Activated CD4-positive, alpha-beta T cell treated with anti-CD3 and anti-CD28 coated beads, Interleukin-2, amount 50 U/mL, for 16 hours (primary cell): ENCODE data around the gene FOXP1.

Experiments
- DNase-seq: peaks from one replicate; pipeline ENCODE4 v3.0.0-alpha.2; 2020

The FOXP1 gene

DNA sequence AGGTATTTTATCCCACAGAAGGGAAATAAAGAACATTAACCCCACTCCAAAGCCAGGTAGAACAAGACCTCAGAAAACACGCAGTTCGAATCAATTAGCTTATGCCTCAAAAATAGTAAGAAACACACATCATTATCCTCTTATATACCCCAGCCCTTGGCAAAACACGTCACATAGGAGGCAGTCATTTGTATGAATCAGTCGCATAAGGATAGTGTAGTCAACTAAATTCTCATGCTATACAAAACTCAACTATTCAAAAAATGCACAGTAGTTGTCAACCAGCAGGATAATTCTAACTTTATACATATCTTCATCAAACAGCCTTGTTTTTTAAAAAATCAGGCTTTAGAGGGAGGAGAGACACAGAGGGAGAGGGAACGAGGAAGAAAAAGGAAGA lies 298.4 kb downstream of the FOXP1 start:
- DNase-seq = no peak

DNA sequence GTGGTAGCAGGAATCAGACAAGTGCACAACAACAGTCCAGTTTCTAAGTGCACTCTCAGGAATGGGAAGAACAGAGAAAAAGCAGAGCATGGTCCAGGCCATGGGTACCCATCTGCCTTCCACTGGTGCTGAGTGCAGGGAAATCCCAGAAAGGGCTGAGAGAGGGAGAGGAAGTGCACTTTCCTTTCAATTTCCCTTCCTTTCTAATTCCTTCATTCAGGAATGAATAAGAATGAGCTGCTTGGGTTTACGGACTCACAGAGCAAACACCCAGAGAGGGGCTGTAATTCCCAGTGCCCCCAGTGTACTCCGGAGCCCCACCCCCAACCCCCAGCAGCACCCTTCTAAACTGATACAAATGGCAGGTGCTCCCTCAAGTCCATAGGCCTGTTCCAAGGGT lies 300.6 kb downstream of the FOXP1 start:
- no peak for DNase-seq

DNA sequence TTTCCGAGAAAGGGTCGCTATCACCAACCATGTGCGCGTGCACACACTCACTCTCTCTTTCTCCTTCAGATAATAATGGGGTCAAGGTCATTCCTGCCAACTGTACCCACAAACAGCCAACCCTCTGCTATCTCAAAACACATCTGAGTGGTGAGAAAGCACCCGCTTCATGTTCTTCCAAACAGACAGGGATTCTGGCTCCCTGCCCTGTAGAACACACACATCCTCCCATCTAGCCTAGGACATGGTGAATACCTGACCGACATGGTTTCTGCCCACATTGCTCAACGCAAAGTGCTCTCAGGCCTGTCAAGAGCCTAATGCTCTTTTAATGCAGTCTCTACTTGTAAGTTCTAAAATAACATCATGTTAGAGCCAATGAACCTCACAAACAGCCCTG lies 302.2 kb downstream of the FOXP1 start:
- no peak for DNase-seq

DNA sequence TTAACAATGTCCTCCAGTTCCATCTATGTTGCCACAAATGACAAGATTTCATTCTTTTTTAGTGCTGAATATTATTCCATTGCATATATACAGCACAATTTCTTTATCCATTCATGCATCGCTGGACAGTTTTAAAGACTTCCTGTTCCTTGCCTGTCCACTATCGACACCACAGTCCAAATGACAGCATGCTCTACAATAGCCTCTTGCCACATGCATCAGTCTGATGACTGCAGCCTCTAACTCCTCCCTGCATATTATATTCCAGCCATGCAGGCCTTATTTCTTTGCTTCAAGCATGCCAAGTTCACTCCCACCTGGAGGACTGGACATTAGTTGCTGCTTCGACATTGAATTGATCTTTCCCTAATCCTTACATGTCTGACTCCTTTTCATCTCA lies 306.2 kb downstream of the FOXP1 start:
- no peak for DNase-seq

DNA sequence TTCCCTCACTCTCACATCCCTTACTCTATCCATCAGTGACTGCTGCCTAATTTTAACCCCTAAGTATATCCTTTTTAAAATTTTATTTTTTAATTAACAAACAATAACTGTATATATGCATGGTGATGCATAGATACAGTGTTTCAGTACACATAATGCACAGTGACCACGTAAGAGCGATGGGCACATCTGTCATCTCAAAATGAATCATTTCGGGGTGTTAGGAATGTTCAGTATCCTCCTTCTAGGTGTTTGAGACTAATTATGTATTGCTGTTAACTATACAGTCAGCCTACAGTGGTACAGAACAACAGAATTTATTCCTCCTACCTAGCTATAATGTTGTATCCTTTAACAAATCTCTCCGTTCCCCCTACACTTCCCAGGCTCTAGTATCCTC lies 307.0 kb downstream of the FOXP1 start:
- DNase-seq = no peak

DNA sequence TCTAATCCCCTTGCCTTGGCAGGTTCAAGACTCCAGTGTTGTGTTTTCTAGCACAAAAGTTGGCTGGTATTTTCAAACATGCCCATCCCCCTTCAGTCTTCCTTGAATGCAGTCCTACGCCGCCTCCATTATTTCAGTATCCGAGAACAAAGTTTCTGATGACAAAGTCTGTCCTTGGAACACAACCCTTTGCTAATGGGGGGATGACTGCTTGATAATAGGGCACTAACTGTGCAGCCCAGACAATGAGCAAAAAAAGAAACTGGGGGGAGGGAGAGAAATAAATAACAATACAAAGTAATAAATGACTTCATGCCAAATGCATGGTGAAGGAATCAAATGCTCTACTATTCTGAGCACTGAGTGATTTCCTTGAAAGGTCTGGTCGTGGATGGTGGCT lies 310.1 kb downstream of the FOXP1 start:
- DNase-seq = no peak

DNA sequence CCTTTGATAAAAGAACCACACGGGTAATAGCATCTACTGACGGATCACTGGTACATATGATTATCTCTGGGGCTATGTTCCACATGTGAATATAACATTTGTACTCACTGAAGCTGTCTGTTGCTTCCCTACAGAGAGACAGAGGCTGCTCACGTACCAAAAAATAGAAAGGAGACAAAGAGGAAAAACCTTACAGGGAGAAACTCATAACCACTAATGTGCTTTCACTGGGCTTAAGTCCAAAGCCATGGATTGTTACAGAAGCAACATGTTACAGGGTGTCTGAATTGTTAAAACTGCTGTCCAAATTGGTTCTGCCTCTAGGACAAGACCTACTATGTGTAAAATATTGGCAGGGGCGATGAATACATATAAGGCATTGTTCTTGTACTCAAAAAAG lies 311.9 kb downstream of the FOXP1 start:
- DNase-seq = no peak

DNA sequence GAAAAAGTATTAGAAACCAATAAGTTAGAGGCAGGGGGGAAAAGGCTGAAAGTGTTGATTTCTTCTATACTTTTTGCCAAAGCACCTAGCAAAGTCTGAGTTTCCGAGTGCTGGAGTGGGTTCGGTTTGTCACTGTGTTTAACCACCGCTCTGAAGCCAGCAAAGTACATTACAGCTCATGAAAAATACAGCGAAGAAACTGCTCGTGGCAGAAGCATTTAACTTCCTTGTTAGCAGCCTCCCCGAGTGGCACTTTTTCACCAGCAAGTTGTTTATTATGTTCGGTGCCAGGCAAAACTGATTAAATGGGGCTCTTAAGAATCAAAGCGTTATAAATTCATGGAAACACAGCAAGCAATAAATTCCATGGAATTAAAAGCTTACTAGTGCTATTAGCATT lies 313.6 kb downstream of the FOXP1 start:
- no peak for DNase-seq

DNA sequence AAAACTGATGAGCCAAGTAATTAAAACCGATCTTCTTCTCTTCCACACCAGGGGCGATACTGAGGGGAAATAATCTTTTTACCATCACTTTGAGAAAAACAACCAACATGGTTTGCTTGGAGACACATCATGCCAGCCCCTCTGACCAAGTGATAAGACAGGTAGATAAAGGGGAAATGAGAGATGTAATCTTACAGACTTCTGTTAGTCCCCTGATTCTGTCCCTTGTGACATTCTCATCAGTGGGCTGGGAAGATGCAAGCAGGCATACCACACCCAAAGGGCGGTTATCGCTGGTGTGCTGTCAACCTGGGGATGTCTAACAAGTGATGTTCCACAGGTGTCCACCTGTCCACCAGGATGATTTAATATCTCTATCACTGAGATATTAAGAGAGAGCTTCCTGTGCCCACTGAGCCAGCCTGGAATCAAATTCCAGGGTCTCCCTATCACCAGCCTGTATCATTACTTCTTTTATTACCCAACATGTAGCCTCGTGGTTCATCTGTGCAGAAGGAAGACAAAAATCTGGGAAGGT lies 315.0 kb downstream of the FOXP1 start:
- DNase-seq = no peak

DNA sequence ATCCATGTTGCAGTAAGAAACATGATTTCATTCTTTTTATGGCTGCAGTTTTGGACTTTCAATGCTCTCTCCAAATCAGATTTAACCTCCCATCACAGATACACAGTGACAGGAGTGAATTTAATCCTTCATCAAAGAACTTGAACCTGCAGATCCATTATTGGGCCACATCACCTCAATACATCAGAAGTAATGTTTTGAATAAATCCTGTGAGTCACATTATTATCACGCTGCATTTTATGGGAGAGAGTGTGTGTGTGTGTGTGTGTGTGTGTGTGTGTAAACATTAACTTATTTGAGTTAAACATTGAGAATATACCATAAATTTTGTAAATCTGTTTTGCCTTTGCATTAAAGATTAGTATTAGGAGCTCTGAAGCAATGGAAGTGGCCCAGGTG lies 316.7 kb downstream of the FOXP1 start:
- DNase-seq = no peak

DNA sequence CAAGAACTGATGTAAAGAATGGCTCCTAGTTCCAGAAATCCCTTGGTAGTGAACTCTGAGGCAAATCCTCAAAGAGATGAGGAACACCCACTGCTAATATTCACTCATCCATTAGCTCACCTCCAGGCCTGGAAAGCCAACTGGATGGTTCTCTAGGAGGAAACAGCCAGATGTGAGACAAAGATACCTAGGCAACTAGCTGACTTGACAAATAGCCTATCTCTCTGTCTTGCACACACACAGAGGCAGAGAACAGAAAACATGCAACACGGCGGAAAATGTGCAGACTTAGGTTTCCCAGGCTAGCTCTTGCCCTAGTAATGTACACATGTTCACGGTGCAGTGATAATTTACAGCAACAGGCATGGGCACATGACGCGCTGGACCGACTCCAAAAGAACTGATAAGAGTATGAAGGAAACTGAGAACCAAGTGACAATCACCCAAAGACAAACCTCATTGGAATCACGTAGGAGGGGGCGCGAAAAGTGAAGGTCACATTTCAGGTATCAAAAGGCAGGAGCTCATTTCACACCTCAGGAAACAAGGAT lies 318.1 kb downstream of the FOXP1 start:
- DNase-seq = no peak

DNA sequence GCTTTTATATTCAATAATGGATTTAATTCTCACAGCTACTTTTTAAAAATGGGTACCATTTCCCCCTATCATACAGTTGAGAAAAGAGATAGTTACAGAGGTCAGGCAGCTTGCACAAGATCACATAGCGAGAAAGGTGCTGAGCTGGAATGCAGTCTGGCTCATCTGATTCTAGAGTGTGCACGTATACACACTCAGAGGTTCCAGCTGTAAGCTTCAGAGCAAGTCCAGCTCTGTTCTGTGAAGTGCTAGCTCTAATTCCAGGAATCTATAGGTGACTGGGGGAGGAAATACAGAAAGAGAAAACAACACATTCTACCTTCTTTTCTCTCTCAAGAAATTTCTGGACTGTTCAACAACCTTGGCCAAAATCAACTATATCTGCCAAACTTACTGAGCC lies 318.7 kb downstream of the FOXP1 start:
- no peak for DNase-seq

DNA sequence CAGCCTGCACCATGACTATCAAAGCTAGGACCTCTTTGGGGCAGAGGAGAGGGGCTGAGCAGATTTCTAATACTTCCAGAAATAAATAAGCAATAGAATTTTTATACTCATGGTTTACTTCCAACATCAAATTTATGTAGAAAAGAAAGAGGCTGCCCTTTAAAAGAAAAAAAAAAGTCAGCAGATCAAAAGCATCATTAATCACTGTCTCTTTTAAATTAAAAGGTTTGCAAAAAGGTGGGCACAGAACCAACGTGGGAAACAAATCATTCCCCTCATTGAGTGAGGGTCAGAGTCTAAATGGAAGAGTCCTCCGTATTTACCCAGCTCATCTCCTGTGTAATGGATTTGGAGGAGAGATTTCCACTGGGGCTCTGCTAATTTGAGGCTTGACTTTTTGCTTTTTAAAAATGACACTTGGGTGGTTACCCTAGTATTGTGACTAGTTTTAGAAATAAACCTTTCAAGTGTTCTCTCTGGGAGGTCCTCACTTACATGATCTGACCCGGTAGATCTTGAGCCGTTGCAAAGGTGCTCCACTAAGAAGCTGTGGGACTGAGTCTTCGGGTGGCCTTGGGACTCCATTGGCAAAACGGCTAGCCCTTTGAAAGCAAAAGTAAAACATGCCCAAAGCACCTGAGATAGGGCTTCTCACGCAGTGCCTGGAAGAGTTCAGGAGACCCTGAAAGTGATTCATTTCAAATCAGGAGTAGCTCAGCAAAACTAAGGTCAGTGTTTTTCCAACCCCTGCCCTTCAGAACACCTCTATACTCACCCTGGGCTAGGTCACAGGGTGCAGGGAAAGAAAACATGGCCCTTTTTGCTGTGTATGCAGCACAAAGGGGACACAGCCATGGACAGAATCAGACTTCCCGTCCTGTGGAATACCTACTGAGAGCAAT lies 320.9 kb downstream of the FOXP1 start:
- DNase-seq = no peak

DNA sequence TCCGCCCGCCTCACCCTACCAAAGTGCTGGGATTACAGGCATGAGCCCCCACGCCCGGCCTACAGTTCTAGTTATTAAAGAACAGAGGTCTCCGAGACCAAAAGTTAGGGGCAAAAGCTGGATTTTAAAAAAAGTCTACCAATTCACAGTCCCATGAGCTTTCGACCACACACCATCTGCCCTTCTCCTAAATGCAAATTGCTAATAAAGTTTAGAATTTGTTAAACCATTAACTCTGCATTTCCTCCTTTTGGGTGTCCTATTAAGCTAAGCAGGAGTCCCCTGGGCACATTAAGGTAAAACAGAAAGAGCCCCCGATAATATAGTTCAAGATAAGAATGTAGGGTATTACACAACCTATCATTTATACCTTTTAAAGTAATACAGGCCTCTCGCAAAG lies 322.7 kb downstream of the FOXP1 start:
- no peak for DNase-seq

DNA sequence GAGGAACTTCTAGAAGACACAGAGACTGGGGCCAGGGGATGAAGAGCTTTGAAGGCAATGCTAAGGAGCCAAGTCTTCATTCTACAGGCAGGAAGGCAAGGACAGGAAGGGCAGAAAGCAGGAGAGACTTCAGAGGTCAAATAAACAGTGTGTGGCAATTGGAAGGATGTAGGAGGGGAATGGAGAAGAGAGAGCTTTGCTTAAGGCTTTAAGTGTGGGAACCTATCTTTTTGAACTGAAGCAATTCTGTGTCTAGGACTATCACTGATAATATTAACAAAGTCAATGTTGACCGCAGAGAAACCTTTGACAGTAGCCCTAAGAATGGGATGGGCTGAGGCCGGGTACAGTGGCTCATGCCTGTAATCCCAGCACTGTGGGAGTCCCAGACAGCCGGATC lies 325.0 kb downstream of the FOXP1 start:
- DNase-seq = no peak

DNA sequence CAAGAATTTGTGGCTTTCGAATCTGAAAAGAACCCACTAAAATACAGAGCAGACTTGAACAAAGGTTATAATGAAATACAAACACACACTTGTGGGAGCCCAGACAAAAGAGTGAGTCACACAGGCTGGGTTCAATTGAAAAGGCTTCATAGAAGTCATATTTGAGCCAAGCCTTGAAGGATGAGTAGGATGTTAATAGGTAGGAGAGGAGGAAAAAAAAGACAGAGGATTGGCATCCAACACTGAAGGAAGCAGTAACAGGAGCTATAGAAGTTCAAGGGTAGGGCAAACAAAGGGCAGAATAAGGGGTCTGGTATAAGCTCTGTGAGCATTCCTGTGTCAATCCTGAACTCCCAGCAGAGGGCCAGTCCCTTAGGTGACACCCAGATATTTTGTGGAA lies 325.4 kb downstream of the FOXP1 start:
- no peak for DNase-seq

DNA sequence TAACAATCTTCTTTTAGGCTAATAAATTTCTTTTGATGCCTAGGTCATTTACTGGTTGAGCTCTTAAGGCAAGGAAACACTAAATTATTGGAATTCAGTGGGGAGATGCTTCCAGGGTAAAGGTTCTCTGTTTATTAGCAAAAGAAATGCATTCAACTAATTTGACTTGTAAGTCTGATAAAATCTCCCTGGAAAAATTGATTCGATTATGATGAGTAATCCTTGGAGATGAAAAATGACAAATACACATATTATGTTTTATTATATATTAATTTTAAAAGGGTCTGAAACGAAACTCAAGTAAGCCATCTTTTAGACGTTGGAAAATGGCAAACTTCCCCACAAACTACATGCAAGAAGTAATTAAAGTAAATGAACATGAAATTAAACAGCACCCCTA lies 328.0 kb downstream of the FOXP1 start:
- DNase-seq = no peak

DNA sequence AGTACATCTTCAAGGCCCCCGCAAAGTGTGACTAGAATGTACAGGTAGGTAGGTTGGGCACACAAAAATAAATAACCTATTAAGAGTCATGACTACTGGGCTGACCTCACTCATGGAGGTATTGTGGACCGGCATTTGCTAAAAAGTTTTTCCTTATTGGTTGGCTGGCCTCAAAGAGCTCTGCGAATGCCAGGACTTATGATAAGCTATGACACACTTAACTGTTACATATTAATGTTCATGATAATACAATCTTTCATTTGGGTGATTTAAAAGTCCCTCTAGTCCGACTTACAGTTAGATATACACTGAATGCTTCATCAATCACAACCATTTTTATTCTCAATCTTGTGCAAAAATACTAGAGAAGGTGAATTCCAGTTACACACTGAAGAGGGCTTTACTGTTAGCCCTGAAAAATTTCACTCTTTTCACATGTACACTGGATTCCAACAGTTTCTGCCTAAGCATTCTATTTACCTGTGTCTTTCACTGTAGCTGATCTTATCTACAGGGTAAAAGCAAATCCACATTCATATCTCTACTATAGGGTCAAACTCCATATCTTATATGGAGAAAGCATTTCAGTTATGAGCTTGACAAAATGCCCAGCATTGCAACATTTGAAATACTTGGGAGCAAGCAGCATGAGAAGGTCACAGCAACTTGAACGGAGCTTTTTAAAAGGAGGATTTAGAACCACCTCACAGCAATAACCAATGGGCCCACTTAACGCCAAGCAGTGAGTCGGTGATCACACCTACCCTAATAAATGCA lies 329.1 kb downstream of the FOXP1 start:
- DNase-seq = no peak

DNA sequence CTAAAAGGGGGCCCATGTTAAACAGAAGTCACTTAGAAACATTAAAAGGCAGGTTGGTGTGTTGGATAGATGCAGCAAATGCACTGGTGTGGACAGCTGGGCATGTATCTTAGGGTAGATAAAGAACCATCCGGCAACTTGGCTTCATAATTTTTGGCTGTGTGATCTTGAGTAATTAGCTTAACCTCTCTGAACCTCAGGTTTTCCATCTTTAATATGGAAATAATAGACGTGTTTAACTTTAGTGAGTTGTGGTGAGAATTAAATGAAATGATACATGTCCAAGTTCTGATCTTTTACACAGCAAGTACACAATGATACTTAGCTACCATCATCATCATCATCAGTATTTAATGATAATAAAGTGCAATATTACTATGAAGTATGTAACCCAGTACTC lies 330.4 kb downstream of the FOXP1 start:
- no peak for DNase-seq

DNA sequence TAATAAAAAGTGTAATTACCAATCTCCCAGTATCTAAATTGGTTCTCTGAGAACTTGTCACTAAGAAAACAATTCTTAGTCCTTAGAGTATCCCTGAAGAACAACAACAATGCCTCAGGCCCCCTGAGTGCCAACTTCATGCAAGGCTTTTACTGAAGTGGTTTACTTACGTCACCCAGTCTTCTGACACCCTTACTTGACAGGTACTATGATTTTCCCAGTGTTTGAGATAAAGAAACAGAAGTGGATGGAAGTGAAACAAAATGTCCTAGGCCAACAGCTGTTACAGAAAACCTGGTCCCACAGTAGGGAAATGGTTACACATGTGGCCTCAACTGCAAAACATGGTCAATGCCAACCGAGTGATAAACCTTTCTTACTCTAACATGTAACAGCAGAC lies 331.1 kb downstream of the FOXP1 start:
- no peak for DNase-seq

DNA sequence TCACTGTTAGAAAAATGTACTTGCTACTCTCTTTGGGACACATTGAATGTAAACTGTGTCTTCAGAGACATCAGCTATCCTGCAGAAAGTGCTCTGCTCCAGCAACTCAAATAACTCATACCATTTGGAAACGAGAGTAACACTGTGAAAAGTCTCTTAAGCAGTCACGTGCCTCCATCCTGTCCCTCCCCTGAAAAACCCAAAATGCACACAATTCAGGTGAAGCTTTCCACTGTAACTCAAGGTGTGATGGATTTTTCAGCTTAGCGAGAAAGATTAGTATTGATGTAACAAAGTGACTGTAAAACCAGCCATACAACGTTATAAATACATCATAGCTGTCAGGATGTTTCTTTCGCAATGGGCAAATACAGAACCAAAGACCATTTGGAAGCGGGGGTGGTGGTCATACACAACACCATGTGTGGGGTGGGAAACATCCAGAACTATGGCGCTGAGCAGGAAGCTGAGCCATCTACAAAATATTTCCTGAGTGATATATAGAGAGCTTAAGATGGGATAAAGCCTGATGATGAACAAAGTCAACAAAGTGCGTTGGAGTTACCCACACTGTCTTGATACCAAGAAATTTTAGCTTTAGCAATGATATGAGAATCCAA lies 332.3 kb downstream of the FOXP1 start:
- DNase-seq = no peak

DNA sequence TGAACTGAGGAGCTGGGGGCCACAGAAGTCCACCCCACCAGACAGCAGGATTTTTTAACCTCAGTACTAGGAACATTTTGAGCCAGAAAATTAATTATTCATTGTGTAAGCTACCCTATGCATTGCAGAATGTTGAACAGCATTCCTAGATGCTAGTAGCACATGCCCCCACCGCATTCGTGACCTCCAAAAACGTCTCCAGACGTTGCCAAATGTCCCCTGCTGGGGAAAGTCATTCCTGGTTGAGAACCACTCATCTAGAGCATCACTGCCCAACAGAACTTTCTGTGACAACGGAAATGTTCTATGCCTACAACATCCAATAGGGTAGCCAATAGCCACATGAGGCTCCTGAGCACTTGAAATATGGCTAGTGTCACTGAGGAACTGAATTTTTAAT lies 333.5 kb downstream of the FOXP1 start:
- no peak for DNase-seq

DNA sequence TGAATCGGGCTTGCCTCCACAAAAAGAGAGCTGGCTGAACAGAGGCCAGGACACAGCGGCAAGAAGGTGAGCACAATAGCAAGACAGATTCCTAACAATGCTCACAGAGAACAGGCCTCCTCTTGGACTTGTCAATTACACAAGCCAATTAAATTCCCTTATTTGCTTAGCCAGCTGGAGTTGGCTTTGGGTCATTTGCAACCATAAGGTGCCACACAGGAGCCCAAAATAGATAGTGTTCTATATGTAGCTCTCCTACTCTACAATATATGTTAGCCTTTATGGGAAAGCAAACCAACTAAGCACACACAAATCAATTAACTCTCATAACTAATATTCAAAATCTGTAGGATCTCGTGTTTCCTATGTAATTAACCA lies 335.6 kb downstream of the FOXP1 start:
- no peak for DNase-seq
